Kidney tubule cell (primary cell): ENCODE measurements around the gene CPM.
A peak's percentile ranks its signal among the peaks of the same experiment; 100 is the strongest.

Source experiments
- DNase-seq: peaks from one replicate; pipeline ENCODE4 v3.0.0-alpha.2; 2018; ENCODE audit warnings: low spot score

Gene CPM

DNA sequence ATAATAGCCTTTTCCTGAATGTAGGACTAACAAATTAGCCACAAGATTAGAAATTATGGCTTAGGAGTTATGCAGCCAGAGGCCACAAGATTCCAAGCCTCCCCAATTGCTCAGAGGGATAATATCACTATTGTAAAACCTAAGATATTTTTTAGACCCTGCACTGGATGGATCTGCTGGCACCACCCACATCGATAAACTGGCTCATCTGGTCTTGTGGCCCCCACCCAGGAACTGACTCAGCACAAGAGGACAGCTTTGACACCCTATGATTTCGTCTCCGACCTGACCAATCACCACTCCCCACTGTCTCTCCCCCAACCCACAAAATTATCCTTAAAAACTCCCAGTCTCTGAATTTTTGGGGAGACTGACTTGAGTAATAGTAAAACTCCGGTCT, 54.7 kb downstream of the CPM start:
- no peak for DNase-seq

GRCh38 chr12:68877583-68877982, 55.4 kb downstream of the CPM start:
- no peak for DNase-seq

GRCh38 chr12:68876461-68876860, 56.5 kb downstream of the CPM start:
- no peak for DNase-seq

DNA sequence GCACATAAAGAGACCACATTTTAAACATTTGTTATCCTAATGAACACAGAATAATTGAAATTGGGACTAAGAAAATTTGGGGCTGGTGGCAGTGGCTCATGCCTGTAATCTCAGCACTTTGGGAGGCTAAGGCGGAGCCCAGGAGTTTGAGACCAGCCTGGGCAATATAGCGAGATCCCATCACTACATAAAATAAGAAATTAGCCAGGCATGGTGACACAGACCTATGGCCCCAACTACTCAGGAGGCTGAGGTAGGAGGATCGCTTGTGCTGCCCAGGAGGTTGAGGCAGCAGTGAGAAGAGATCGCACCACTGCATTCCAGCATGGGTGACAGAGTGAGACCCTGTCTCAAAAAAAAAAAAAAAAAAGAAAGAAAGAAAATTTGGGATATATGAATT, 59.7 kb downstream of the CPM start:
- no peak for DNase-seq

GRCh38 chr12:68871921-68872320, 61.0 kb downstream of the CPM start:
- peak; percentile 34 for DNase-seq

GRCh38 chr12:68871396-68871795, 61.6 kb downstream of the CPM start:
- DNase-seq = no peak

- no peak for DNase-seq
These were observed 62.5 kb downstream of the CPM start for GRCh38 chr12:68870443-68870842.

- DNase-seq = no peak
These were observed 63.0 kb downstream of the CPM start for GRCh38 chr12:68870011-68870410.

DNA sequence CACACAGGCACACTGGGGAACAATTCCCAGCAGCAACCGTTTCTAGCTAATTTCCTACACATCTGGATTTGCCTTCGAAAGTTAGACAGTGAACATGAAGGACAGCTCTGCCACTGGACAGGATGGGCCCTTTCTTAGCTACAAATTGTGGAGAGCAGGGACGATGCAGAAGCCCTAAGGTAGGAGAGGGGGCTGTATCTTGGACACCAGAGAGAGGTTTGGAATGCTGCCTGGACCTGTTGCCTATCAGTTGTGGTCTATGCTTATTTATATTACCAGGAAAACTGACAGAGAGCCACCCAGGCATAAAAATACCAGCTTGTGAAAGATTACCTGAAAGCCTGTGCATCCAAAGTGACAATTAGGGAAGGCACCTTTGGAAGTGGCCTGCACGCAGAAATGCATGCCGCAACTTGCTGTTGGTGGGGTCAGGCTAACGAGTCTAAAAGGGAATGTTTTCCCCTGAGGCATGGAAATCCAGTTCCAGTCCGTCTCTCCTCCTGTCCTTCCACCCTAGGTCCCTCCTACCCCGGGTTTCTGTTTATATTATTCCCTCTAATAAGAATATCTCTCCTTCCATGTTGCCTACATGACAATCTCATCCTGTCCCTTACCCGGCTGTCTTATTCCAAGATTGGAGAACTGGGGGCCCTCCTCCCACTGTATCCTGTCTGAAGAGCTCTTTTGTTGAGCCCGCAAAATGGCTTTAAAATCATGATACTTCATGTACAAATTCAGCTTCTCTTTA, 64.8 kb downstream of the CPM start:
- DNase-seq = no peak

DNA sequence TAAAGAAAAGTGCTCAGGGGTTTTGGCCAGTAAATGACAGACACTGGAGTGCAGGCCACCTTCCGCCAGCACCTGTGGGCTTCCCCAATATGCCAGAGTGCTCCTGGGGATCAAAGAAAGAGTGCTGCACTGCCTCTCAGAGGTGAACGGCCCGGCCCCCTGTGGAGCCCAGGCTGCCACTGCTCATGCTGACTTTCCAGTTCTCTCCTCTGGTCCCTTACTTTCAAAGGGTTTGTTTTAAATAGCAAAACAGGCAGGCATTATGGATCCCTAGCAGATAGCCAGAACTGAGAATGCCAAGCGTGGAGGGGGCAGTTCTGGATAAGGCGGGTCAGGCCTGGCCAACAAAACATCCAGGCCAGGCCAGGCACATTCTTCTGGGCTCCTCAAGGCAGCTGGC, 65.4 kb downstream of the CPM start:
- no peak for DNase-seq

GRCh38 chr12:68866950-68867349, 66.0 kb downstream of the CPM start:
- no peak for DNase-seq

- no peak for DNase-seq
These were observed 67.4 kb downstream of the CPM start for GRCh38 chr12:68865399-68866164.

DNA sequence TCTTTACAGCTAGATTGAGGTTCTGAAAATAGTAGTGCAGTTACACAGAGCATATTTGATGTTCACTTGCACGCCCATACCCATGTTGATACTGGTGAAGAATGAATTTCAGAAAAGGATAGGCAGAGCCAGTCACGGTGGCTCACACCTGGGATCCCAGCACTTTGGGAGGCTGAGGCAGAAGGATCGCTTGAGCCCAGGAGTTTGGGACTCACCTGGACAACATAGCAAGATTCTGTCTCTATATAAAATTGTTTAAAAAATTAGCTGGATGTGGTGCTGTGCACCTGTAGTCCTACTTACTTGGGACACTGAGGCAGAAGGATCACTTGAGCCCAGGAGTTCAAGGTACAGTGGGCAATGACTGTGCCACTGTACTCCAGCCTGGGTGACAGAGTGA, 68.4 kb downstream of the CPM start:
- DNase-seq = no peak

GRCh38 chr12:68863886-68864454, 69.0 kb downstream of the CPM start:
- peak; percentile 64 for DNase-seq

GRCh38 chr12:68863109-68863770, 69.7 kb downstream of the CPM start:
- no peak for DNase-seq

GRCh38 chr12:68861890-68862289, 71.1 kb downstream of the CPM start:
- DNase-seq = no peak

- no peak for DNase-seq
These were observed 76.5 kb downstream of the CPM start for GRCh38 chr12:68856510-68856909.

- no peak for DNase-seq
These were observed 77.2 kb downstream of the CPM start for GRCh38 chr12:68855771-68856170.

- DNase-seq = no peak
These were observed 77.9 kb downstream of the CPM start for GRCh38 chr12:68855111-68855510.

DNA sequence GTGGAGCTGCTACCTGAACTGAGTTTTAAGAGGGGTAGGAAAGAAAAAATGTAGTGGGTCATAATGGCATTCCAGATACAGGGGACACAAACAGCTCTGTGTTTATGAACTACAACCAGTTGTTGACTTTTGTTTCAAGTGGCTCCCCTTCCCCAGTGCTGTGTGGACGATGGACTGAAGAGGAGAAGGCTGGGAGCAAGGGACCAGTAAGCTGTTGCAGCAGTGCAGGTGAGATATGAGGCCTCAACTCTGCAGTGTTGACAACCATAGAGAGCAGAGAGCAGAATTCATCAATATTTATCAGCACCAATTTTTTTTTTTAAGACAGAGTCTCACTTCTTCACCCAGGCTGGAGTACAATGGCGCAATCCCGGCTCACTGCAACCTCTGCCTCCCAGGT, 78.4 kb downstream of the CPM start:
- DNase-seq = no peak

DNA sequence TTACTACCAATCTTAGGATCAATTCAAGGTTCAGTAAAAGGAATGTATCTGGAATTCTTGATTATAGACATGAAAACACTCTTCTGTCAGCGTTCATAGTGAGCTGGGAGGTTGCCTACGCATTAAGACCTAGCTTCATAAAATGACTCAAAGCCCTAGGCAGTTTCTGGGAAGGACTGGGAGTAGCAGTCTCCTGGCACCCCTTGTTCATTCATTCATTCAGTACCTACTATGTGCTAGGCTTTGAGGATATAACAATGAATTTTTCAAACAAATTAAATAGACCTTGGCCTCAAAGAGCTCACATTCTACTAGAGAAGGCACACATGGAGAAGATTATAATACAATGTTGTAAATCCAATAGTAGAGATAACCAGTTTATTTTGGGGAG, 78.9 kb downstream of the CPM start:
- no peak for DNase-seq

DNA sequence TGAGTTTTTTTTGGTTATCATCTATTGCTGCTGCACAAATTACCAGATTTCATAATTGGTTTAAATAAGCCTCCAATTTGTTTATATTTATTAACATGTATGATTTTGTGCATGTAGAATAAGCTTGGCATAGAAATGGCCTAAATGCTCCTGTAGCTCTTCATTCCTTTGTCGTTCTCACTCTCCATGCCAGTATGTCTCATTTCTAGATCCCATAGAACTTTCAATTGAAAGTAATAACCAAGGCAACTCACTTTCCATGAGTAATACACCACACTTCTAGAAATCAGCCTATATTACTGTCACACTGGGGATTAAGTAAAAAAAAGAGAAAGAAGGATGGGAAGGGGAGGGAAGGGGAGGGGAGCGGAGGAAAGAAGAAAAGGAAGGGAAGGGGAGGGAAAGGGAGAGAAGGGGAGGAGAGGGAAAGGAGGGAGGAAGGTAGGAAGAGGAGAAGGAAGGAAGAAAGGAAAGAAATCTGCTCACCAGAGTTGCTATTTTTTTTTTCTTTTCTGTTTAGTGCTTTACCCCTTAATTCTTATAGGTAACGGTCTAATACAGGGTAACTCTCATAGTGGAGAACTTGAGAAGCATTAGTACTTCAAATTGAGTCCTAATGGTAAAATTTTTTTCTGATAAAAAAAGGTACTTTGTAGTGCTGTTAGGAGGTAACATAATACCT, 79.4 kb downstream of the CPM start:
- no peak for DNase-seq
